HG02588 (cell line): ENCODE data around the gene SCAF1.

ENCODE experiments used
- ATAC-seq: cut with Tn5 transposase; IDR thresholded peaks from one replicate; pipeline ENCODE4 v1.9.1; 2021; ENCODE audit warnings: mild to moderate bottlenecking, moderate library complexity; ENCODE audit not compliant: unreplicated experiment

Gene SCAF1

DNA sequence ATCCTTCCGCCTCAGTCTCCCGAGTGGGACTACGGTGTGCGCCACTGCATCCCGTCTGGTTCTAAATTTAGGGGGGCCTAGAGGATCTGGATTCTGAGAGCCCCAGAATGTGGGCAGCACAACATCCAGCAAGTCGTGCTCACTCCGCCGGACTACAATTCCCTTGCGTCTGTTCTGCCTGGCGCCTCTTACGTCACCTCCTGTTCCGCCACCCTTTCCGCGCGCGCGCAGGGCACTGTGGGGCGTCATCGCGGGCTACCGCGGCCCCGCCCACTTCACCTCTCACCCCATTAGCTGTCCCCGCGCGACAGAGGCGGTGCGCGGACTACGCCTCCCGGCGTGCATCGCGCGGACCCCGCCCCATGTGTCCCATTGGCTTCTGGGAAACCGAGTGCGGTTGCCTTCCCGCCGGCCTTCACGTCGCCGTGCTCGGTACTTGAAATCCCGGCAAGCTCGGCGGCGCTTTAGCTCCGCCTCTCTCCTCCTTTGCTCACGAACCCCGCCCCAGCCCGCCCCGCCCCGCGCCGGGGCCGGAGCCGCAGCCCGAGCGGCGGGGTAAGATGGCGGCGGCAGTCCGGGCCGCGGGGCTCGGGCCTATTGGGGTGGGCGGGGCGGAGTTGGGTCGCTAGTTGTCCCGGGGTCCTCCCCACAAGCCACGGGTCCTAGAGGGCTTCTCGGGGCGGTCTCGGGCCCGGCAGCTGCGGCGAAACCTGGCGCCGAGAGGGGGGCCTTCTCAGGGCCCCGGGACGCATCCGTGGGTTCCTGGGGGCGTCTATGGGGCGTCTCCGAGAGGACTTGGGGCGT lies at the start of gene SCAF1:
Gene SCAF1, plus strand, starts transcription at position 522 of the 804 bp plus-strand sequence. CDS start 2,818 bp downstream, outside the sequence.
- peak; percentile 57 for ATAC-seq

DNA sequence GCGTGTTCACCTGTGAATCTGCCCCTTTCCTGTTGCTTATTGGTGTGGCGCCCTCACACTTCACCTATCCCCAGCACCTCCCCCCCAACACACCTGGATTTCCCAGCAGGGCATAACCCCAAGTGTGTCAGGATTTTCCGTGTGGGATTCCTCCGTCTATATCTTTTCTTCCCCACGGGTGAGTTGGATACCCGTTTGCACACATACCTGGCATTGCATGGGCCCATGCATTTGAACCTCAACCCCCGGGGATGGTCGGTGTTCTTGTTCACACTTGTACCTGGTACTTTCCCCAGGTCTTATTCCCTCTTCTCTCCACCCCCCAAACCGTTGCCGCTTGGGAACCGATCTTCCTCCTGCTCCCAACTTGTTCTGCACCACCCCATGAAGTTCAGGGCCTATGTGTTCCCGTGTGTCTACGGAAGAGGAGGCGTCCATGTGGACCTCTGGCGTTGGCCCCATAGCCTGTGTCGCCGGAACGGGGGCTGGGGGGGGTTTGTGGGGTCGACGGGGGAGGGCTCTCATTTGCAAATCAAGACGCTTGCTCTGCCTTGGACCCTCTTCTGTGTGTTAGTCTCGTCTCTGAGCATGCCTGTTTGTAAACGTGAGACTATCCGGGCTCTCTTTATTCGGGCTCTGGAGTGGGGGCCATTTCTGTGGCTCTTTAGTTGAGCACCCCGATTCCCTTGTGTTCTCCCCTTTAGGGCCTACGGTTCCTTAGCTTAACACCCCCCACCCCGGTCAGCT lies 49.4 kb upstream of the SCAF1 start:
- ATAC-seq = no peak

DNA sequence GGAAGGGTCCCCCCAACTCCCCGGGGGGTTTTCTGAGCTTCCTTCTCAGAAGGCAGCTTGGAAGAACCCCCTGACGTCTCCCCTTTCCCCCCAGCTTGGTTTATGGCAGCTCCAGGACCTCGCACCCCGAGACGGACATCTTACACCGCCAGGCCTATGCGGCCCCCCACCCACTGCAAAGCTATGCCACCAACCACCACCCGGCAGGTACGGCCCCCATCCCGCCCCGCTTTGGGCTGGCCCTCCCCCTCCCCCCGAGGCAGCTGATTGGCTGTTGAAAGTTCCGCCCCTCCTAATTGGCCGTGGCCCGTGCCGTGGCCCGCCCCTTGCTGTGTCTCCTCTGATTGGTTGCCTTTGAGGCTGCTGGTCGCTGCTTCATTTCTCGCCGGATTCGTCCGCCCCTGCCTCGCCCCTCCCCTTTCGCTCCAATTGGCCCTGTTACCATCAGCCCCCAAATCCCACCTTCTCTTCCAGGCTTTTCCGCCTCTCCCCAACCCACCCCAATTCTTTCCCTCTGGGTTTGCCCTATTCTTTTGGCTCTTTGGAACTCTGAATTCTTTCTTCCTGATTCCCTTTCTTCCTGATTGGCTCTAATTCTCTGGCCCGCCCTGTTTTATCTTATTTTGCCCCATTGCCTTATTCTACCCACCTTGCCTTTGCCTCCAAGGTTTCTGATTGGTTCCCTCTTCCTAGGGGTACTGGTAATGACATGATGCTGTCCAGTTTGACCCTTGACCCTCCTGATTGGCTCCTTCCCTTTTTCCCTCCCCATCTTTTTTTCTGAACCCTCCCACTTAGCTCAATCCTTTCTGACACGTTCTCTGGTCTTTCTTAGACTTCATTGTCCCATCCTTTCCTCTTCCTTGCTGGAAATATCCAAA lies 48.5 kb upstream of the SCAF1 start:
- ATAC-seq = no peak

DNA sequence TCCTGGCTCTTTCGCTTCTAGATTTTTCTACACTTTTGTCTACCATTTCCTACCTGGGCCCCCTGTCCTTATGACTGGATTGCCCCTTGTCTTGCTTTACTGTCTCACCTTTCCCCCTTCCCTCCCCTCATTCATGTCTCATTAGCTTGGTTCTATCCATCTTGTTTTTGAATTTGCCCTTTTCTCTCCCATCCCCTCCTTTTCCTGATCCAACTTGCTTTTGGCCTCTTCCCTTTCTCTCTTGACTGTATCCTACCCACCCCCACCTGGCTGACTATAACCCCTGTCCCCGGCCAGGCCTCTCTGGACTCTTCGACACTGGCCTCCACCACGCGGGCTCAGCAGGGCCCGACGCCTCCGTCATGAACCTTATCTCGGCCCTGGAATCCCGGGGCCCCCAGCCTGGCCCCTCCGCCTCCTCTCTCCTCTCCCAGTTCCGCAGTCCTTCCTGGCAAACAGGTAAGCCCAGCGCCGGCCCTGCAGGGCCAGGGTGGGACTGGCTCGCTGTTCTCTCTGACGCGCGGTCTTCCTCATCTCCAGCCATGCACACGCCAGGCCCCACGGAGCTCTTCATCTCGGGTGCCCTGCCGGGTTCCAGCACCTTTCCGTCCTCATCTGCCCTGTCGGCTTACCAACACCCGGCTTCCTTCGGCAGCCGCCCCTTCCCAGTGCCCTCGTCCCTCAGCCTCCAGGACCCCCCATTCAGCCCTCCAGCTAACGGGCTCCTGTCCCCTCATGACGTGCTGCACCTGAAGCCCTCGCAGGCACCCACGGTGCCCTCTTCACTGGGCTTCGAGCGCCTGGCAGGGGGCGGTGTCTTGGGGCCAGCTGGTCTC lies 47.6 kb upstream of the SCAF1 start:
- no peak for ATAC-seq

DNA sequence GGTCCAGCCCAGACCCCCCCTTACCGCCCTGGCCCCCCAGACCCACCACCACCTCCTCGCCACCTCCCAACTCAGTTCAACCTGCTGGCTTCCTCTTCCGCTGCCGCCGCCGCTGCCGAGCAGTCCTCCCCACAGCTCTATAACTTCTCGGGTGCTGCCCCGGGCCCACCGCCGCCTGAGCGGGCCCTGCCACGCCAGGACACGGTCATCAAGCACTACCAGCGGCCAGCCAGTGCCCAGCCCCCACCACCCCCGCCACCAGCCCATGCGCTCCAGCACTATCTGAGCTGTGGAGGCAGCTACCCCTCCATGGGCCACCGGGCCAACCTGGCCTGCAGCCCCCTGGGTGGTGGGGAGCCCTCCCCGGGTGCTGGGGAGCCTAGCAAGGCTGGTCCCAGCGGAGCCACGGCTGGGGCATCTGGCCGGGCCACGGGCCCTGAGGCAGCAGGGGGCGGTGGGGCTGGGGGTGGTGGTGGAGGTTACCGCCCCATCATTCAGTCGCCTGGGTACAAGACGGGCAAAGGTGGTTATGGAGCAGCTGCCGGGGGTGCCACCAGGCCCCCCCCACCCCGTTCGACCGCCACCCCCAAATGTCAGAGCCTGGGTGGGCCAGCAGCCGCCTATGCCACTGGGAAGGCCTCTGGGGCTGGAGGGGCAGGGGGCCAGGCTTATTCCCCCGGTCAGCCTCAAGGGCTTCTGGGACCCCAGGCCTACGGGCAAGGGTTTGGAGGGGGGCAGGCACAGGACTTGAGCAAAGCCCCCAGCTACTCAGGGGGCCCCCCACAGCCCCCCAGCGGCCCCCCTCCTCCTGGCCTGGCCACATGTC lies 46.8 kb upstream of the SCAF1 start:
- no peak for ATAC-seq

- ATAC-seq = no peak
Observed at GRCh38 chr19:49595819-49596404, 46.1 kb upstream of the SCAF1 start.

DNA sequence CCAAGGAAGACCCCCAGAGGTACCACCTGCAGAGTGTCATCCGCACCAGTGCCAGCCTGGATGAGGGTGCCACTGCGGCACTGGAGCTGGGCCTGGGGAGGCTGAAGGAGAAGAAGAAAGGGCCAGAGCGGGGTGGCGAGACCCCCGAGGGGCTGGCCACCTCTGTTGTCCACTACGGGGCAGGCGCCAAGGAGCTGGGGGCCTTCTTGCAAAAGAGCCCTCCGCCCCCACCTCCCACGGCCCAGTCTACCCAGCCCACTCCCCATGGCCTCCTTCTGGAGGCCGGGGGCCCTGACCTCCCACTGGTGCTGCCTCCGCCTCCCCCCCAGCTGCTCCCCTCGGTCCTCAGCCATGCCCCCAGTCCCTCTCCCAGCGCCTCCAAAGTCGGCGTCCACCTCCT lies 45.6 kb upstream of the SCAF1 start:
- ATAC-seq = no peak

DNA sequence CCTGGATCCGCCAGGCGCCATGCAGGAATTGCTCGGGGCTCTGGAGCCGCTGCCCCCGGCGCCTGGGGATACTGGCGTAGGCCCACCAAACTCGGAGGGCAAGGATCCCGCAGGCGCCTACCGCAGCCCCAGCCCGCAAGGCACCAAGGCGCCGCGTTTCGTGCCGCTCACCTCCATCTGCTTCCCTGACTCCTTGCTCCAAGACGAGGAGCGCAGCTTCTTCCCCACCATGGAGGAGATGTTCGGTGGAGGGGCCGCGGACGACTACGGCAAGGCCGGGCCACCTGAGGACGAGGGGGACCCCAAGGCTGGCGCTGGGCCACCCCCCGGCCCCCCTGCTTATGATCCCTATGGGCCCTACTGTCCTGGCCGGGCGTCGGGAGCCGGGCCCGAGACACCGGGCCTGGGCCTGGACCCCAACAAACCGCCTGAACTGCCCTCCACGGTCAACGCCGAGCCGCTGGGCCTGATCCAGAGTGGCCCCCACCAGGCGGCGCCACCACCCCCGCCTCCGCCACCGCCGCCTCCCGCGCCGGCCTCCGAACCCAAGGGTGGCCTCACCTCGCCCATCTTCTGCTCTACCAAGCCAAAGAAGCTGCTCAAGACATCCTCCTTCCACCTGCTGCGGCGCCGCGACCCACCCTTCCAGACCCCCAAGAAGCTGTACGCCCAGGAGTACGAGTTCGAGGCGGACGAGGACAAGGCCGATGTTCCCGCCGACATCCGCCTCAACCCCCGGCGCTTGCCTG lies 44.9 kb upstream of the SCAF1 start:
- ATAC-seq = no peak

GRCh38 chr19:49597703-49597974 lies 44.4 kb upstream of the SCAF1 start:
- no peak for ATAC-seq

GRCh38 chr19:49599378-49600295 lies 42.4 kb upstream of the SCAF1 start:
- no peak for ATAC-seq

GRCh38 chr19:49601482-49602038 lies 40.4 kb upstream of the SCAF1 start:
- no peak for ATAC-seq

DNA sequence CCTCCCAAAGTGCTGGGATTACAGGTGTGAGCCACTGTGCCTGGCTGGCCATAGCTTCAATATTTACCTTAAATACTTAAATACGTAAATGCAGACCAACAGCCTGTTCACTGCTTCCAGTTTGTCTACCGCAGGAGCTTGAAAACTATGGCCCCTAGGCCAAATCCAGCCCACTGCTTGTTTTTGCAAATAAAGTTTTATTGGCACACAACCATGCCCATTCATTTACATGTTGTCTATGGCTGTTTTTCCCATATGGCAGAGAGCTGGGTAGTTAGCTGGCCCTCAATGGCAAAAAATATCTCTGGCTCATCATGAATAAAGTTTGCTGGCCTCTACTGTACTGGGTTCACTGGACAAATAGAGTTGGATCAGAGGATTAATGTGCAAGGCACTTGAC lies 39.2 kb upstream of the SCAF1 start:
- no peak for ATAC-seq

- ATAC-seq = no peak
Observed at GRCh38 chr19:49605605-49606004, 36.4 kb upstream of the SCAF1 start.

DNA sequence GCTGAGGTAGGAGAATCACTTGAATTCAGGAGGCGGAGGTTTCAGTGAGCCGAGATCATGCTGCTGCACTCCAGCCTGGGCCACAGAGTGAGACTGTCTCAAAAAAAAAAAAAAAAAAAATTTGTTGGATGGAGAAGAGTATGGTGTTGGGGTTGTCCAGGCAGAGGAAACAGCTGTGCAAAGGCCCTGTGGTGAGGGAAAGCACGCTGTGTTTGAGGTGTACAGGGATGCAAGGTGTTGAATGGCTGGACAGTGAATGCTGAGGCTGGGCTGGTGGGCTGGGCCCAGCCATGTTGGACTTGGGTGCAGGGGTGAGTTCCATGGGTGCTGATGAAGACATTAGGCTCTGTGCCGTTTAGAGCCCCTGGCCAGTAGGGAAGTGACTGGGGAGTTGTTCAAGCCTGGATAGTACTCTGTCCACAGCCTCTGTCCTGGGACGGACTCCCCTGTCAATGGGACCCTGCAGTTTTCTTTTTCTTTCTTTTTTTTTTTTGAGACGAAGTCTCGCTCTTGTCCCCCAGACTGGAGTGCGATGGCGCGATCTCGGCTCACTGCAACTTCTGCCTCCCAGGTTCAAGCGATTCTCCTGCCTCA lies 32.4 kb upstream of the SCAF1 start:
- no peak for ATAC-seq

DNA sequence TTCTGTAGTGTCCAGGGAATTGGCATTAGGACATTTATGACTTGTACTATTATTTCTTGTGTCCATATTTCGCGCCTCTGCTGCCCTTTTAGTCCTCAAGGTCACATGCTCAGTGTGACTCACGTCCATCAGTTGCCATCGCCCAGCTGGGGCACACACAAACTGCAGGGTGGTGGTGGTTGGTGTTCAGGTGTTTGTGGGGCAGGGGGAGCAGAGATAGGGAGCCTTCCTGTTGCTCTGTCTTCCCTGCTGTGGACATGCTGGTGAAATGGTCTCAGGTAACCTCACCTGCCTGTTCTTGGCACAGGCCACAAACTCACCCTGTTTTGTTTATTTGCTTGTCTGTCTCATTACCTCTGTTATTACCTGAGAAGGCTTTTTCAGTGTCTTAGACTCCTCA lies 28.6 kb upstream of the SCAF1 start:
- no peak for ATAC-seq

DNA sequence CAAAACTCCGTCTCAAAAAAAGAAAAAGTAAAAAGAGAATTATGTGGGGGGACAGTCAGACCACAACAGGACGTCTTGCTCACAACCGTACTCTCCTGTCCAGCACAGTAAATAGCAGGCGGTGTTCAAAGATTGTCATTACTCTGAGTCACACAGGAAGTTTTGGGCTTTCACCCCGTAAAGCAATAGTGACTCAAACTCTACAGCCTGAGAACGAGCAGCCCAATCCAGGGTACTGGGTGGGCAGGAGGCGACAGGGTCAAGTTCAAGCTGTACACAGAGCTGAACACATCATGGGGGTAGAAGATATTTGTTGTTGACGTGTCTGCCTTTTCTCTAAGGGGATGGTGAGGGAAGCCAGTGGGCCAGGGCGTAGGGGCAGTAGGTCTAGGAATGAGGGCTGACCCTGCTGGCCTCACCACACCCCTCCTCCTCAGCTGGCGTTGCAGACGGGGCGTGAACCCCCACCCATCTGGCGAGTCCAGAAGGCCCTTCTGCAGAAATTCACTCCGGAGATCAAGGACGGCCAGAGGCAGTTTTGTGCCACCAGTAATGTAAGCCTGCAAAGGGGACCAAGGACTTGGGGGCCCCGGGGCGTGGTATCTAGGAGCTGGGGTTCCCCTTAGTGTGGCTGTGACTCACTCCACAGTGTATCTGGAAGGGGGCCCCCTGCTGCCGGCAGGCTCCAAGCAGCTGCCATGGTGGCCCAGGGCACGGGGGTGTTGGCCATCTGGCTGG lies 27.7 kb upstream of the SCAF1 start:
- no peak for ATAC-seq
